HG02678 (cell line): ENCODE results near the gene LHPP.

ENCODE experiments used
- ATAC-seq: cut with Tn5 transposase; IDR thresholded peaks from one replicate; pipeline ENCODE4 v1.9.1; 2021; ENCODE audit warnings: mild to moderate bottlenecking, moderate library complexity; ENCODE audit not compliant: unreplicated experiment

The LHPP gene

DNA sequence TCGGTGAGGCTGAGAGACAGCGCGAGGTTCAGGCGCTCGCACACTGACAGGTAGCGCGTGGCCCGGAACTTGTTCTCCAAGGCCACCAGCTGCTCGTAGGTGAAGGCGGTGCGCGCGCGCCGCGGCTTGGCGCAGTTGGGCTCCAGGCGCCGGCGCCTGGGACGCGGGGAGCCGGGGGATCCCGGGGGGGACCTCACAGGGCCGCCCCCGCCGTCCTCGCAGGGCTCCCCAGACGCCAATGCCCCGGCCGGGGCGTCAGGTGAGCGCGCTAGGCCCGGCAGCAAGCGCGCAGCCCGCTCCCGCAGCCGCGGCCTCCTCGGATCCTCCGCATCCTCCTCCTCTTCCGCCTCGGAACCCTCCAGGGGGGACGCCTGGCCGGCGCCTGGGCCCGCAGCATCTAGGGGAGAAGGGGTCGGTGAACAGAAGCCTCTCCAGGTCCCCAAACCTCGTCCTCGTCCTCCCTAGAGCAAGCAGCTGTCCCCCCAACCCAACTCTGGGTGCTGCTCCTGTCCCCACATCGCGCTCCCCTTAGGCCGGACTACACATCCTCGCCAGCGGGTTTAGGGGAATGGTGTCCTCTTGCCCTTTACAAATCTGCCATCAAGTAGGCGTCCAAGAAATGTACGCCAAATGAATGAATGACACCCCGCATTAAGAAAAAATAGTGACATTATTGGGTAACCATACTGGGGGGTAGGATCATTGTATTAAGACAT lies 13.7 kb upstream of the LHPP start:
- ATAC-seq = no peak

- ATAC-seq = no peak
These were observed 12.9 kb upstream of the LHPP start for GRCh38 chr10:124448696-124449169.

- no peak for ATAC-seq
These were observed 12.2 kb upstream of the LHPP start for GRCh38 chr10:124449170-124450011.

DNA sequence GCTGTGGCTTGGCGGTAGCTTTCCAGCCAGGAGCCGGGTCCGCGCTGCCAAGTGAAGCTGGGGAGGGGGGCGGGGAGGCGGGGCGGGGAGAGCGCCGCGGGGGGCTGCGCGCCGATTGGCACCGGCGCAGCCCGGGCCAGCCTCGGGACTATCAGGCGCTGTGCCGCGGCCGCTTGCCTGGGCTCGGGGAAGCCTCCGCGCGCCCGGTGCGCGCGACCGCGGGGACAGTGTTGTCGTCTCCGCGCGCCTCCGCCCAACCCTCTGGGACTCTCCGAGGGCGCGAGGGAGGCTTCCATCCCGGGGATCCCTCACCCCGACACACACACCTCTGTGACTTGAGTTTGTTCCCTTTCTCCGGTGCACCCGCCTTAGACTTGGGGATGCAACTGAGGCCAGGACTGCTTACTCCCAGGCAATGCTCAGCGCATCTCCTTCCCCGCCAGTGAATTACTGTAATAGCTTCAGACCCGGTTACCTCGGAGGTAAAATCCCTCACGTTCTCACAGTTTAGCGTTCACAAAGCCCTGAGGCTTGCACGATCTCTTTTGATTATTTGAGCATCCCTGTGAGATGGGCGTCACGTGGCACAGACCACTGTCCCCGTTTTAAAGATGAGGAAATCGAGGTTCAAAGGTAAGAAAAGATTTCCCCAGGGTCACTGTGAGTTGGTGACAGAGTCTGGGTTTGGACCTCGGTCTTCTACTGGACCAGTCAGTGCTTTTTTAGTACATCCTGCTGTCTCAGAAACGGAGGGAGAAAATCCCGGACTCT lies 11.4 kb upstream of the LHPP start, which contains the start of gene NKX1-2:
NKX1-2 (minus strand) TSS at position 24 of the 771 bp plus-strand sequence. CDS start 92 bp downstream, outside the sequence.
- ATAC-seq = no peak

GRCh38 chr10:124450783-124451057 lies 10.9 kb upstream of the LHPP start:
- ATAC-seq = no peak

GRCh38 chr10:124451276-124451675 lies 10.3 kb upstream of the LHPP start:
- no peak for ATAC-seq

- no peak for ATAC-seq
These were observed 7.5 kb upstream of the LHPP start for GRCh38 chr10:124453960-124454610.

DNA sequence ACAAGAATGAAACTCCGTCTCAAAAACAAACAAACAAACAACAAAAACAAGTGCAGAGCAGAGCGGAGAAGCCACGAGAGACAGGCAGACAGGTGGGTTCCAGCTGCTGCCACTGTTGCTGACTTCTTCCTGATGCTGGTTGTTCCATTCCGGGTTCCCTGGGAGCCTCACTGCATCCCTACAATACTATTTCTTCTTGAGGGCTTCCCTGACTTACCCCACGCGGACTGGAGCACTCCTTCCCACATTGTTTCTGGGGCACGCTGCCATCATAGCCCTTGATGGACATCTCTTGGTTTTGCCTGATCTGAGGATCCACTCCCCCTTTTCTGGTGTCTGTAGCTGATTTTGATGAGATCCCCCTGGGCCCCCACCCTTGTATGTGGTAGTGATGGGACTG lies 6.2 kb upstream of the LHPP start:
- no peak for ATAC-seq

DNA sequence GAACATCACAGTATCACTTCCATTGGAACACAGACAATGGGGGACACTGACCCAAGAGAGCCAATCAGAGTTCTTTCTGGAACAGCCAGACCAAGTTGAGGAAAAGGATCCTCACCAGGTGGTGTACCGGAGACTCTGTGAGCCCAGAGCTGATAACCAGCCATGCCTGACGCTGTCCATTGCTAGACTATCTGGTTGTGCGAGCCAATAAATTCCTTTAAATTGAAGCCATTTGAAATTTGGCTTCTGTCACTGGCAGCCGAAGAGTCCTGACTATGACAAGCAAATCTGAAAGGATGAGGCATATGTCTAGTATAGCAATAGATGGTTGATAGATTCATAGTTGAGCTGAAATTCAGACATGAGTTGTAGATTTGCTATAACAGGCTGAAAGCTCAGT lies 3.1 kb upstream of the LHPP start:
- ATAC-seq = no peak

DNA sequence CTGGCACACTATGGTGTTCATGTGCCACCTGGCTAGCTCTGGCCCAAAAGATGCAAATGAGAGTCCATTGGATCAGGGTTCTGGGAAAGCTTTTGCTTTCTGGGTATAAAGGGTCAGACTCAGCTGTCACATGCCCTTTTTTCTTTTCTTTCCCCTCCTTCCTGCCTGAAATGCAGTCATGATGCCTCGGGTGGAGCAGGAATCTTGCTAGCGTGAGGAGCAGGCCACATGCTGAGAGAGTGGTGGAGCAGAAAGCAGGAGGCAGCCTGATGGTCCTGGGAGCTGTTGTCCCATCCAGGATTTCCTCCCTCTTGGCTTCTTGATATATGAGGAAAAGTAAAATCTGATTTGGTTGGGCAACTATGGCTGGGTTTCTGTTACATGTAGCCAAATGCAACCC lies 2.7 kb upstream of the LHPP start:
- ATAC-seq = no peak

DNA sequence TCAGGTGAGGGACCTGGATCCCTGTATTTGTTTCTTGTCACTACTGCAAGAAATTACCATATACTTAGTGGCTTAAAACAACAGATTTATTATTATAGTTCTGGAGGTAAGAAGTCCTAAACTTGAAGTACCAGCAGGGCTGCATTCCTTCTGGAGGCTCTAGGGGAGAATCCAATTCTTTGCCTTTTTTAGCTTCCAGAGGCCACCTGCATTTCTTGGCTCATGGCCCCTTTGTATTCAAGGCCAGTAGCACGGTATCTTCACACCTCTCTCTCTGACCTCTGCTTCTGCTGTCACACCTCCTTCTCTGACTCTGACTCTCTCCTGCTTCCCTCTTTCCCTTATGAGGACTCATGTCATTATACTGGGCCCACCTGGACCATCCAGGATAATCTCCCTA lies 2.2 kb upstream of the LHPP start:
- ATAC-seq = no peak

- ATAC-seq = no peak
These were observed 1.5 kb upstream of the LHPP start for GRCh38 chr10:124460144-124460543.

DNA sequence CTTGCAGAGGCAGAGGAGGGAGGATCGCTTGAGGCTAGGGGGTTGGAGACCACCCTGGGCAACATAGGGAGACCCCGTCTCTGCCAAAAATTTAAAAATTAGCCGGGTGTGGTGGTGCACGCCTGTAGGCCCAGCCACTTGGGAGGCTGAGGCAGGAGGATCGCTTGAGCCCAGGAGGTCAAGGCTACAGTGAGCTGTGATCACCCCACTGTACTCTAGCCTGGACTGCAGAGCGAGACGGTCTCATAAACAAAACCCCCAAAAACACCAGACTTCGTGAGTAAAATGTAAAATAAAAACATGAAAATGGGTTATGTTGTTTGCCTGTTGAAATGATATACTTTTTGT lies 699 bp downstream of the LHPP start:
- ATAC-seq = no peak

- no peak for ATAC-seq
These were observed 2.7 kb downstream of the LHPP start for GRCh38 chr10:124464028-124464965.

GRCh38 chr10:124465003-124465776 lies 3.6 kb downstream of the LHPP start:
- no peak for ATAC-seq

DNA sequence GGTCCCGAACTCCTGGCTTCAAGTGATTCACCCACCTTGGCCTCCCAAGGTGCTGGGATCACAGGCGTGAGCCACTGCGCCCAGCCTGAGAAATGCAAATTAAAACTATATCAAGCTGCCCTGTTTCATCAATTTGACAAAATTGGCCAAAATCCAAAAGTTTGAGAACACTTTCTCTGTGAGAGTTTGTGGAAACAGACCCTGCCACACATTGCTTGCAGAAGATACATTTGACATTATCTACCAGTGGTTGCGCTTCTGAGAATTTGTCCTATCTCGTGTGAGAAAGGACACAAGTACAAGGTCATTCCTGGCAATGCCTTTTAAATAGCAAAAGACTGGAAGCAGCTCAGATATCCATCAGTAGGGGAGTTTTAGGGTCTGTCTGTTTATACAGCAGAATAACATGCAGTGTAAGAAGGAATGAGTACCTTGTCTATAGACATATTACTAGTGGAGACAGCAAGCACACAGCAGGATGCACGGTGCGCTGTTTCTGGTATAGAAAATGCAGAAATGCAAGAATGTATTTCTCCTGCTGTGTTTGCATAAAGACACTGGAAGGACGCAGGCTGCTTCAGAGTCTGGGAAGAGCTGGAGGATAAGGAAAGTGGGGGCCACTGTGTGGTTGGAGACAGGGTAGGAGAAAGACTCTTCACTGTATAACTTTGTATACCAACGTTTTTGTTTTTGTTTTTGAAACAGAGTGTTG lies 4.3 kb downstream of the LHPP start:
- ATAC-seq = no peak

DNA sequence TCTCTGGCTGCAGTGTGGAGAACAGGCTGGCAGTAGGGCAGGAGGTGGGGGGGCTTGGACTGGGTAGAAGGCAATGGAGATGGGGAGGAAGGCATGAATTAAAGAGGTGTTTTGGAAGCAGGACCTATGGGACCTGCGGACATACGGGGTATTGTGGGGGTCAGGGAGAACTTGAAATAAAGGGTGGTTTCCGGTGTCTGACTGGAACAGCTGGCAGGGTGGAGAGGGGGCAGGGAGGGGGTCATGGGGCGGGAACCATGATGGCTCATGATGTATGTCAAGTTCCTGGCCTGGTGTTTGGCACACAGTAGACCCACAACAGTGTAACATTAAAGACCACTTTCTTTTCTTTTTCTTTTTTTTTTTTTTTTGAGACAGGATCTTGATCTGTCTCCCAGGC lies 5.5 kb downstream of the LHPP start:
- no peak for ATAC-seq

DNA sequence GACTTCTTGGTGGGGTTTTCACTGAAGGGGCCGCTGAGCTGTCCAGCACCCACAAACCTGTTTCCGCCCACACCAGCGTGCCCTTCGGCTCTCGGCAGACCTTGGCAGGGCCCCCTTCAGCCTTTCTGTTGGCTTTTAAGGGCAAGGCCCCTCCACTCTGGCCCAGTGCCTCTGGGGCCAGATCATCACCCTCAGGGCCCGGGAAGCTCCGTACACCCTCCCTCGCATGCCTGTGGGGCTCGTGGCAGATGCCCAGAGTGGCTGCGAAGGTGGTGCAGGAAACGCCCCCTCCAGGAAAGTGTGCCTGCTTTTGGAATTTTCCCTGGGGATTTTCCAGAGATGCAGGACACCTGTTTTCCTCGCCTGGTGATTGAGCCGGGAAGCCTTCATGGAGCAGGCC lies 7.0 kb downstream of the LHPP start:
- no peak for ATAC-seq
